GM23338 (cell line): ENCODE data around the gene KIAA1671. TPM values are rescaled to one million over a fixed set of nuclear protein-coding genes. Genes with fewer than 3 reads are reported as not detected.

Experiments used
- ATAC-seq: fragments of 200-7000 bp; cut with Tn5 transposase; 3 replicates; pipeline ENCODE4 v1.9.1; 2020
- DNase-seq: peaks from one replicate; pipeline ENCODE4 v3.0.0-alpha.2; 2015; ENCODE audit warnings: low spot score
- H2AFZ ChIP-seq: fragments of 200-600 bp; sonication (generic); 2 replicates; pipeline ENCODE4 v1.8.0; 2016; ENCODE audit warnings: antibody characterized with exemption, mild to moderate bottlenecking, moderate library complexity
- H3F3A ChIP-seq: fragments of 200-600 bp; sonication (generic); replicated peaks from 2 replicates; pipeline ENCODE4 v1.8.0; 2017; ENCODE audit warnings: antibody characterized with exemption, mixed run types, low read depth
- H3K27ac ChIP-seq: fragments of 200-600 bp; sonication (generic); 2 replicates; pipeline ENCODE4 v1.6.1; 2016; ENCODE audit warnings: low read depth
- H3K27me3 ChIP-seq: fragments of 200-600 bp; sonication (generic); 2 replicates; pipeline ENCODE4 v1.8.0; 2016; ENCODE audit warnings: mild to moderate bottlenecking, mixed run types, moderate library complexity; ENCODE audit not compliant: insufficient read depth
- H3K36me3 ChIP-seq: fragments of 200-600 bp; sonication (generic); 2 replicates; pipeline ENCODE4 v1.8.0; 2016; ENCODE audit warnings: mild to moderate bottlenecking; ENCODE audit not compliant: insufficient read depth
- H3K4me1 ChIP-seq: fragments of 200-600 bp; sonication (generic); 2 replicates; pipeline ENCODE4 v1.8.0; 2016; ENCODE audit warnings: mild to moderate bottlenecking, moderate library complexity; ENCODE audit not compliant: insufficient read depth
- H3K4me2 ChIP-seq: fragments of 200-600 bp; sonication (generic); 2 replicates; pipeline ENCODE4 v1.7.1; 2017; ENCODE audit warnings: mixed run types
- H3K4me3 ChIP-seq: fragments of 200-600 bp; sonication (generic); 2 replicates; pipeline ENCODE4 v1.6.1; 2016; ENCODE audit warnings: mixed run types
- H3K79me2 ChIP-seq: fragments of 200-600 bp; sonication (generic); replicated peaks from 2 replicates; pipeline ENCODE4 v1.8.0; 2017; ENCODE audit warnings: mild to moderate bottlenecking; ENCODE audit not compliant: insufficient read depth
- H3K9me2 ChIP-seq: fragments of 200-600 bp; sonication (generic); 2 replicates; pipeline ENCODE4 v1.8.0; 2017; ENCODE audit not compliant: insufficient read depth
- H4K20me1 ChIP-seq: fragments of 200-600 bp; sonication (generic); replicated peaks from 2 replicates; pipeline ENCODE4 v1.8.0; 2017; ENCODE audit warnings: mild to moderate bottlenecking; ENCODE audit not compliant: insufficient read depth
- H3K27ac Mint-ChIP-seq: 2 replicates; pipeline ENCODE4 v1.8.0; 2020; ENCODE audit warnings: inconsistent platforms, mild to moderate bottlenecking, moderate library complexity, mixed read lengths
- H3K27me3 Mint-ChIP-seq: 3 replicates; pipeline ENCODE4 v1.8.0; 2022; ENCODE audit warnings: low read depth, mild to moderate bottlenecking, moderate library complexity, mixed read lengths, inconsistent platforms; ENCODE audit not compliant: insufficient read depth, poor library complexity
- H3K36me3 Mint-ChIP-seq: 3 replicates; pipeline ENCODE4 v1.8.0; 2021; ENCODE audit warnings: low read depth, mild to moderate bottlenecking, inconsistent platforms, moderate library complexity, mixed read lengths
- H3K4me1 Mint-ChIP-seq: 3 replicates; pipeline ENCODE4 v1.8.0; 2020; ENCODE audit warnings: mild to moderate bottlenecking, inconsistent platforms, mixed read lengths
- H3K4me3 Mint-ChIP-seq: 3 replicates; pipeline ENCODE4 v1.8.0; 2021; ENCODE audit warnings: moderate library complexity, mild to moderate bottlenecking, inconsistent platforms, mixed read lengths
- H3K9me3 Mint-ChIP-seq: 3 replicates; pipeline ENCODE4 v1.8.0; 2020; ENCODE audit warnings: moderate library complexity, mild to moderate bottlenecking, inconsistent platforms, mixed read lengths
- CREB1 ChIP-seq: fragments of 250-450 bp; sonication (Bioruptor Pico); IDR thresholded peaks from 2 replicates; pipeline ENCODE4 v1.5.0; 2020; ENCODE audit warnings: low read depth, mild to moderate bottlenecking, moderate library complexity
- EZH2 ChIP-seq: fragments of 200-600 bp; sonication (generic); IDR thresholded peaks from one replicate; pipeline ENCODE4 v1.8.0; 2017; ENCODE audit warnings: antibody characterized with exemption, mild to moderate bottlenecking, low read depth; ENCODE audit not compliant: unreplicated experiment
- EZH2phosphoT487 ChIP-seq: fragments of 200-600 bp; sonication (generic); IDR thresholded peaks from one replicate; pipeline ENCODE4 v1.8.1; 2018; ENCODE audit warnings: antibody characterized with exemption; ENCODE audit not compliant: unreplicated experiment
- JUNB ChIP-seq: IDR thresholded peaks from one replicate; pipeline ENCODE4 v1.6.1; 2016; ENCODE audit warnings: antibody characterized with exemption; ENCODE audit not compliant: unreplicated experiment
- NANOG ChIP-seq: IDR thresholded peaks from 2 replicates; pipeline ENCODE4 v1.6.1; 2016; ENCODE audit warnings: antibody characterized with exemption, borderline replicate concordance
- POLR2AphosphoS5 ChIP-seq: IDR thresholded peaks from 2 replicates; pipeline ENCODE4 v1.6.1; 2016; ENCODE audit warnings: antibody characterized with exemption, low read depth
- ZNF114 ChIP-seq: fragments of 250-450 bp; sonication (Bioruptor Pico); IDR thresholded peaks from 2 replicates; pipeline ENCODE4 v1.5.0; 2020; ENCODE audit warnings: mild to moderate bottlenecking, moderate library complexity
- ZNF331 ChIP-seq: fragments of 250-450 bp; sonication (Bioruptor Pico); IDR thresholded peaks from 2 replicates; pipeline ENCODE4 v1.5.0; 2020; ENCODE audit warnings: low read depth, mild to moderate bottlenecking, moderate library complexity
- polyA plus RNA-seq: library from polyadenylated mRNA; unstranded; fragments of >200 nt; fragmentation: Nextera tagmentation; extraction: Ambion mirVana; gene quantifications from 2 replicates; pipeline ENCODE4 v1.2.1, GENCODE V29; 2016
- total RNA-seq: library from RNA; depleted of rRNA; stranded (reverse); fragments of >200 nt; shearing (Covaris generic); gene quantifications from 2 replicates; pipeline ENCODE4 v1.2.3, GENCODE V29; 2014
- TF ChIP-seq, protein P1 (sequence below), 2 experiments: fragments of 200-600 bp in 1 of 2; sonication (generic) in 1 of 2; conservative IDR thresholded peaks; 2 replicates each; pipeline versions ENCODE4 v1.5.1 to v1.6.1; 2016 to 2017; ENCODE audit warnings: antibody characterized with exemption in 2 of 2, low read depth in 2 of 2, mild to moderate bottlenecking in 2 of 2, moderate library complexity in 1 of 2
- TF ChIP-seq, protein P2 (sequence below): IDR thresholded peaks from 2 replicates; pipeline ENCODE4 v1.6.1; 2016; ENCODE audit warnings: antibody characterized with exemption
- TF ChIP-seq, protein P3 (sequence below): fragments of 250-450 bp; sonication (Bioruptor Pico); IDR thresholded peaks from 2 replicates; pipeline ENCODE4 v1.5.0; 2020; ENCODE audit warnings: mild to moderate bottlenecking, moderate library complexity
- TF ChIP-seq, protein P4 (sequence below): IDR thresholded peaks from one replicate; pipeline ENCODE4 v1.6.1; 2018; ENCODE audit warnings: antibody characterized with exemption; ENCODE audit not compliant: unreplicated experiment

Gene KIAA1671
- total and polyA plus RNA-seq, 2 experiments from 2014 or later, result 6.1 to 27.2 TPM

DNA sequence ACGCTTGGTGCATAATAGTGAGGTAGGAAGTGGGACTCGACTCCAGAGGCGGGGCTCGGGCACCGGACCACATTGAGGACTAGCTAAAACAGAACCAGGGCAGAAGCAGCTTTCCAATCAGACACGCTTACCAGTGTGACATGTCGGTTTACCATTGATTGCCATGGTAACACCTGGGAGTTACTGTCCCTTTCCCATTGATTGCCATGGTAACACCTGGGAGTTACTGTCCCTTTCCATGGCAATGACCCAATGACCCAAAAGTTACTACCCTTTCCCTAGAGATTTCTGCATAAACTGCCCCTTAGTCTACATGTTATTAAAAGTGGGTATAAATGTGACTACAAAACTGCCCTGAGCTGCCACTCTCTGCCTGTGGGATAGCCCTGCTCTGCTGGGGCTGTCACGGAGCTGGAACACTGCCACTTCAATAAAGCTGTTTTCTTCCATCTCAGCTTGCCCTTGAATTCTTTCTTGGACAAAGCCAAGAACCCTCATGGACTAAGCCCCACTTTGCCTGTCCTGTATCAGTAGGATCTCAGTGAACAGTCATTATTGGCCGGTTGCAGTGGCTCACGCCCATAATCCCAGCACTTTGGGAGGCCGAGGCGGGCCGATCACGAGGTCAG lies 169.7 kb downstream of the KIAA1671 start:
- H3K36me3 ChIP-seq, result no peaks in the 10 kb centered on the region
- H3K27ac ChIP-seq, result no peak overlapping the region
- TF ChIP-seq ZNF114 (no peak), JUNB (no peak), EZH2 (no peak), EZH2phosphoT487 (no peak), ZNF331 (CRISPR knock-in tag) (no peak), POLR2AphosphoS5 (no peak), CREB1 (CRISPR knock-in tag) (no peak), NANOG (no peak)
- TF ChIP-seq, protein P1, sequence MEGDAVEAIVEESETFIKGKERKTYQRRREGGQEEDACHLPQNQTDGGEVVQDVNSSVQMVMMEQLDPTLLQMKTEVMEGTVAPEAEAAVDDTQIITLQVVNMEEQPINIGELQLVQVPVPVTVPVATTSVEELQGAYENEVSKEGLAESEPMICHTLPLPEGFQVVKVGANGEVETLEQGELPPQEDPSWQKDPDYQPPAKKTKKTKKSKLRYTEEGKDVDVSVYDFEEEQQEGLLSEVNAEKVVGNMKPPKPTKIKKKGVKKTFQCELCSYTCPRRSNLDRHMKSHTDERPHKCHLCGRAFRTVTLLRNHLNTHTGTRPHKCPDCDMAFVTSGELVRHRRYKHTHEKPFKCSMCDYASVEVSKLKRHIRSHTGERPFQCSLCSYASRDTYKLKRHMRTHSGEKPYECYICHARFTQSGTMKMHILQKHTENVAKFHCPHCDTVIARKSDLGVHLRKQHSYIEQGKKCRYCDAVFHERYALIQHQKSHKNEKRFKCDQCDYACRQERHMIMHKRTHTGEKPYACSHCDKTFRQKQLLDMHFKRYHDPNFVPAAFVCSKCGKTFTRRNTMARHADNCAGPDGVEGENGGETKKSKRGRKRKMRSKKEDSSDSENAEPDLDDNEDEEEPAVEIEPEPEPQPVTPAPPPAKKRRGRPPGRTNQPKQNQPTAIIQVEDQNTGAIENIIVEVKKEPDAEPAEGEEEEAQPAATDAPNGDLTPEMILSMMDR (conservative IDR thresholded peaks at IDR 0.05; ENCODE audit: low read depth in 2 of 2), result no peak
- TF ChIP-seq, protein P2, sequence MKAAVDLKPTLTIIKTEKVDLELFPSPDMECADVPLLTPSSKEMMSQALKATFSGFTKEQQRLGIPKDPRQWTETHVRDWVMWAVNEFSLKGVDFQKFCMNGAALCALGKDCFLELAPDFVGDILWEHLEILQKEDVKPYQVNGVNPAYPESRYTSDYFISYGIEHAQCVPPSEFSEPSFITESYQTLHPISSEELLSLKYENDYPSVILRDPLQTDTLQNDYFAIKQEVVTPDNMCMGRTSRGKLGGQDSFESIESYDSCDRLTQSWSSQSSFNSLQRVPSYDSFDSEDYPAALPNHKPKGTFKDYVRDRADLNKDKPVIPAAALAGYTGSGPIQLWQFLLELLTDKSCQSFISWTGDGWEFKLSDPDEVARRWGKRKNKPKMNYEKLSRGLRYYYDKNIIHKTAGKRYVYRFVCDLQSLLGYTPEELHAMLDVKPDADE, result no peak
- TF ChIP-seq, protein P3, sequence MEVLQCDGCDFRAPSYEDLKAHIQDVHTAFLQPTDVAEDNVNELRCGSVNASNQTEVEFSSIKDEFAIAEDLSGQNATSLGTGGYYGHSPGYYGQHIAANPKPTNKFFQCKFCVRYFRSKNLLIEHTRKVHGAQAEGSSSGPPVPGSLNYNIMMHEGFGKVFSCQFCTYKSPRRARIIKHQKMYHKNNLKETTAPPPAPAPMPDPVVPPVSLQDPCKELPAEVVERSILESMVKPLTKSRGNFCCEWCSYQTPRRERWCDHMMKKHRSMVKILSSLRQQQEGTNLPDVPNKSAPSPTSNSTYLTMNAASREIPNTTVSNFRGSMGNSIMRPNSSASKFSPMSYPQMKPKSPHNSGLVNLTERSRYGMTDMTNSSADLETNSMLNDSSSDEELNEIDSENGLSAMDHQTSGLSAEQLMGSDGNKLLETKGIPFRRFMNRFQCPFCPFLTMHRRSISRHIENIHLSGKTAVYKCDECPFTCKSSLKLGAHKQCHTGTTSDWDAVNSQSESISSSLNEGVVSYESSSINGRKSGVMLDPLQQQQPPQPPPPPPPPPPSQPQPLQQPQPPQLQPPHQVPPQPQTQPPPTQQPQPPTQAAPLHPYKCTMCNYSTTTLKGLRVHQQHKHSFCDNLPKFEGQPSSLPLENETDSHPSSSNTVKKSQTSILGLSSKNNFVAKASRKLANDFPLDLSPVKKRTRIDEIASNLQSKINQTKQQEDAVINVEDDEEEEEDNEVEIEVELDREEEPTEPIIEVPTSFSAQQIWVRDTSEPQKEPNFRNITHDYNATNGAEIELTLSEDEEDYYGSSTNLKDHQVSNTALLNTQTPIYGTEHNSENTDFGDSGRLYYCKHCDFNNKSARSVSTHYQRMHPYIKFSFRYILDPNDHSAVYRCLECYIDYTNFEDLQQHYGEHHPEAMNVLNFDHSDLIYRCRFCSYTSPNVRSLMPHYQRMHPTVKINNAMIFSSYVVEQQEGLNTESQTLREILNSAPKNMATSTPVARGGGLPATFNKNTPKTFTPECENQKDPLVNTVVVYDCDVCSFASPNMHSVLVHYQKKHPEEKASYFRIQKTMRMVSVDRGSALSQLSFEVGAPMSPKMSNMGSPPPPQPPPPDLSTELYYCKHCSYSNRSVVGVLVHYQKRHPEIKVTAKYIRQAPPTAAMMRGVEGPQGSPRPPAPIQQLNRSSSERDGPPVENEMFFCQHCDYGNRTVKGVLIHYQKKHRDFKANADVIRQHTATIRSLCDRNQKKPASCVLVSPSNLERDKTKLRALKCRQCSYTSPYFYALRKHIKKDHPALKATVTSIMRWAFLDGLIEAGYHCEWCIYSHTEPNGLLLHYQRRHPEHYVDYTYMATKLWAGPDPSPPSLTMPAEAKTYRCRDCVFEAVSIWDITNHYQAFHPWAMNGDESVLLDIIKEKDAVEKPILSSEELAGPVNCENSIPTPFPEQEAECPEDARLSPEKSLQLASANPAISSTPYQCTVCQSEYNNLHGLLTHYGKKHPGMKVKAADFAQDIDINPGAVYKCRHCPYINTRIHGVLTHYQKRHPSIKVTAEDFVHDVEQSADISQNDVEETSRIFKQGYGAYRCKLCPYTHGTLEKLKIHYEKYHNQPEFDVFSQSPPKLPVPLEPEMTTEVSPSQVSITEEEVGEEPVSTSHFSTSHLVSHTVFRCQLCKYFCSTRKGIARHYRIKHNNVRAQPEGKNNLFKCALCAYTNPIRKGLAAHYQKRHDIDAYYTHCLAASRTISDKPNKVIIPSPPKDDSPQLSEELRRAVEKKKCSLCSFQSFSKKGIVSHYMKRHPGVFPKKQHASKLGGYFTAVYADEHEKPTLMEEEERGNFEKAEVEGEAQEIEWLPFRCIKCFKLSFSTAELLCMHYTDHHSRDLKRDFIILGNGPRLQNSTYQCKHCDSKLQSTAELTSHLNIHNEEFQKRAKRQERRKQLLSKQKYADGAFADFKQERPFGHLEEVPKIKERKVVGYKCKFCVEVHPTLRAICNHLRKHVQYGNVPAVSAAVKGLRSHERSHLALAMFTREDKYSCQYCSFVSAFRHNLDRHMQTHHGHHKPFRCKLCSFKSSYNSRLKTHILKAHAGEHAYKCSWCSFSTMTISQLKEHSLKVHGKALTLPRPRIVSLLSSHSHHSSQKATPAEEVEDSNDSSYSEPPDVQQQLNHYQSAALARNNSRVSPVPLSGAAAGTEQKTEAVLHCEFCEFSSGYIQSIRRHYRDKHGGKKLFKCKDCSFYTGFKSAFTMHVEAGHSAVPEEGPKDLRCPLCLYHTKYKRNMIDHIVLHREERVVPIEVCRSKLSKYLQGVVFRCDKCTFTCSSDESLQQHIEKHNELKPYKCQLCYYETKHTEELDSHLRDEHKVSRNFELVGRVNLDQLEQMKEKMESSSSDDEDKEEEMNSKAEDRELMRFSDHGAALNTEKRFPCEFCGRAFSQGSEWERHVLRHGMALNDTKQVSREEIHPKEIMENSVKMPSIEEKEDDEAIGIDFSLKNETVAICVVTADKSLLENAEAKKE (CRISPR knock-in tag), result no peak
- TF ChIP-seq, protein P4, sequence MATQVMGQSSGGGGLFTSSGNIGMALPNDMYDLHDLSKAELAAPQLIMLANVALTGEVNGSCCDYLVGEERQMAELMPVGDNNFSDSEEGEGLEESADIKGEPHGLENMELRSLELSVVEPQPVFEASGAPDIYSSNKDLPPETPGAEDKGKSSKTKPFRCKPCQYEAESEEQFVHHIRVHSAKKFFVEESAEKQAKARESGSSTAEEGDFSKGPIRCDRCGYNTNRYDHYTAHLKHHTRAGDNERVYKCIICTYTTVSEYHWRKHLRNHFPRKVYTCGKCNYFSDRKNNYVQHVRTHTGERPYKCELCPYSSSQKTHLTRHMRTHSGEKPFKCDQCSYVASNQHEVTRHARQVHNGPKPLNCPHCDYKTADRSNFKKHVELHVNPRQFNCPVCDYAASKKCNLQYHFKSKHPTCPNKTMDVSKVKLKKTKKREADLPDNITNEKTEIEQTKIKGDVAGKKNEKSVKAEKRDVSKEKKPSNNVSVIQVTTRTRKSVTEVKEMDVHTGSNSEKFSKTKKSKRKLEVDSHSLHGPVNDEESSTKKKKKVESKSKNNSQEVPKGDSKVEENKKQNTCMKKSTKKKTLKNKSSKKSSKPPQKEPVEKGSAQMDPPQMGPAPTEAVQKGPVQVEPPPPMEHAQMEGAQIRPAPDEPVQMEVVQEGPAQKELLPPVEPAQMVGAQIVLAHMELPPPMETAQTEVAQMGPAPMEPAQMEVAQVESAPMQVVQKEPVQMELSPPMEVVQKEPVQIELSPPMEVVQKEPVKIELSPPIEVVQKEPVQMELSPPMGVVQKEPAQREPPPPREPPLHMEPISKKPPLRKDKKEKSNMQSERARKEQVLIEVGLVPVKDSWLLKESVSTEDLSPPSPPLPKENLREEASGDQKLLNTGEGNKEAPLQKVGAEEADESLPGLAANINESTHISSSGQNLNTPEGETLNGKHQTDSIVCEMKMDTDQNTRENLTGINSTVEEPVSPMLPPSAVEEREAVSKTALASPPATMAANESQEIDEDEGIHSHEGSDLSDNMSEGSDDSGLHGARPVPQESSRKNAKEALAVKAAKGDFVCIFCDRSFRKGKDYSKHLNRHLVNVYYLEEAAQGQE, result no peak
- Mint-ChIP-seq H3K4me1 (peaks cover 26% of the 10 kb centered on the region), H3K27ac (no peak overlapping the region), H3K36me3 (peaks cover 12% of the 10 kb centered on the region; the same call in 2 of the 3 replicates), H3K27me3 (no peaks in the 10 kb centered on the region), H3K4me3 (no peak overlapping the region), H3K9me3 (0 out of 3 replicates have a peak, but pooled peaks cover 2% of the 10 kb centered on the region)
- H3K4me1 ChIP-seq, result peaks cover 16% of the 10 kb centered on the region
- H3K27me3 ChIP-seq, result no peaks in the 10 kb centered on the region
- H4K20me1 ChIP-seq, result peaks cover 3% of the 10 kb centered on the region; the same call in 1 of the 2 replicates
- H3K9me2 ChIP-seq, result no peaks in the 10 kb centered on the region
- H3K4me3 ChIP-seq, result no peak overlapping the region
- DNase-seq (no peak), ATAC-seq (no peak)
- no peaks in the 10 kb centered on the region; the same call in 1 of the 2 replicates for H3F3A ChIP-seq
- H3K79me2 ChIP-seq, result no peaks in the 10 kb centered on the region
- H2AFZ ChIP-seq, result no peak overlapping the region
- H3K4me2 ChIP-seq, result no peak overlapping the region
